Neural cell (in vitro differentiated cells): ENCODE data around the gene TMEM94. TPM values are rescaled to one million over a fixed set of nuclear protein-coding genes. Genes with fewer than 3 reads are reported as not detected.

Source experiments
- H2AFZ ChIP-seq: fragments of 200-600, 300-800 bp; sonication (generic), shearing (Covaris generic); 2 replicates; pipeline ENCODE4 v1.6.0; 2014; ENCODE audit warnings: low read depth, mild to moderate bottlenecking, antibody characterized with exemption, low read length, moderate library complexity
- H3F3A ChIP-seq: fragments of 200-600 bp; shearing (Covaris generic); 2 replicates; pipeline ENCODE4 v1.6.1; 2016; ENCODE audit warnings: mild to moderate bottlenecking, moderate library complexity, mixed read lengths, antibody characterized with exemption, low read length; ENCODE audit not compliant: insufficient read depth, poor library complexity, severe bottlenecking
- H3K27ac ChIP-seq: fragments of 200-600, 300-800 bp; sonication (generic), shearing (Covaris generic); 2 replicates; pipeline ENCODE4 v1.5.1; 2014; ENCODE audit warnings: mild to moderate bottlenecking, low read length, moderate library complexity
- H3K27me3 ChIP-seq: fragments of 300-800, 200-600 bp; sonication (generic), shearing (Covaris generic); 2 replicates; pipeline ENCODE4 v1.6.0; 2014; ENCODE audit warnings: mild to moderate bottlenecking, low read depth, low read length, moderate library complexity; ENCODE audit not compliant: insufficient read depth
- H3K36me3 ChIP-seq: fragments of 300-800, 200-600 bp; sonication (generic), shearing (Covaris generic); 2 replicates; pipeline ENCODE4 v1.5.1; 2014; ENCODE audit warnings: mild to moderate bottlenecking, antibody characterized with exemption, low read length, moderate library complexity; ENCODE audit not compliant: insufficient read depth
- H3K4me2 ChIP-seq: fragments of 300-800, 200-600 bp; sonication (generic), shearing (Covaris generic); 2 replicates; pipeline ENCODE4 v1.6.0; 2014; ENCODE audit warnings: mild to moderate bottlenecking, low read length
- H3K4me3 ChIP-seq: fragments of 300-800, 200-600 bp; sonication (generic), shearing (Covaris generic); 2 replicates; pipeline ENCODE4 v1.5.1; 2014; ENCODE audit warnings: mild to moderate bottlenecking, low read length, moderate library complexity
- H3K79me2 ChIP-seq: fragments of 200-600 bp; shearing (Covaris generic); replicated peaks from 2 replicates; pipeline ENCODE4 v1.6.0; 2014; ENCODE audit warnings: mild to moderate bottlenecking, low read length, moderate library complexity; ENCODE audit not compliant: insufficient read depth
- H3K9ac ChIP-seq: fragments of 300-800, 200-600 bp; sonication (generic), shearing (Covaris generic); 2 replicates; pipeline ENCODE4 v1.6.1; 2016; ENCODE audit warnings: mild to moderate bottlenecking, low read length, mixed read lengths
- H3K9me2 ChIP-seq: fragments of 200-600 bp; shearing (Covaris generic); 2 replicates; pipeline ENCODE4 v1.6.1; 2016; ENCODE audit warnings: mild to moderate bottlenecking, low read length, mixed read lengths; ENCODE audit not compliant: insufficient read depth
- H3K9me3 ChIP-seq: fragments of 200-600, 300-800 bp; sonication (generic), shearing (Covaris generic); 2 replicates; pipeline ENCODE4 v1.6.1; 2016; ENCODE audit warnings: mild to moderate bottlenecking, mixed run types, low read length, moderate library complexity, mixed read lengths
- H4K20me1 ChIP-seq: fragments of 200-600 bp; shearing (Covaris generic); 2 replicates; pipeline ENCODE4 v1.6.1; 2016; ENCODE audit warnings: mild to moderate bottlenecking, mixed run types; ENCODE audit not compliant: insufficient read depth
- EP300 ChIP-seq: fragments of 450-650 bp; conservative IDR thresholded peaks from 2 replicates; pipeline ENCODE4 v1.6.1; 2014; ENCODE audit warnings: antibody characterized with exemption, mild to moderate bottlenecking, moderate library complexity; ENCODE audit not compliant: poor library complexity, severe bottlenecking
- EZH2 ChIP-seq: fragments of 200-600, 300-800 bp; shearing (Covaris generic), sonication (generic); IDR thresholded peaks from 2 replicates; pipeline ENCODE4 v1.6.1; 2014; ENCODE audit warnings: antibody characterized with exemption, low read length, borderline replicate concordance, mild to moderate bottlenecking; ENCODE audit not compliant: insufficient read depth, poor library complexity, severe bottlenecking
- MXI1 ChIP-seq: fragments of 450-650 bp; conservative IDR thresholded peaks from 2 replicates; pipeline ENCODE4 v1.6.1; 2014; ENCODE audit warnings: antibody characterized with exemption, mild to moderate bottlenecking; ENCODE audit not compliant: poor library complexity, severe bottlenecking
- POLR2AphosphoS5 ChIP-seq: IDR thresholded peaks from 2 replicates; pipeline ENCODE4 v1.6.1; 2012
- RAD21 ChIP-seq: fragments of 450-650 bp; conservative IDR thresholded peaks from 2 replicates; pipeline ENCODE4 v1.6.1; 2014; ENCODE audit warnings: antibody characterized with exemption, mild to moderate bottlenecking, moderate library complexity
- SMC3 ChIP-seq: fragments of 450-650 bp; conservative IDR thresholded peaks from 2 replicates; pipeline ENCODE4 v1.6.1; 2014; ENCODE audit warnings: antibody characterized with exemption, mild to moderate bottlenecking, moderate library complexity; ENCODE audit not compliant: poor library complexity
- TAF1 ChIP-seq: IDR thresholded peaks from 2 replicates; pipeline ENCODE4 v1.6.1; 2012; ENCODE audit warnings: low read depth
- polyA plus RNA-seq: library from polyadenylated mRNA; depleted of rRNA; stranded (reverse); fragments of >200 nt; gene quantifications from 2 replicates; pipeline ENCODE4 v1.2.3, GENCODE V29; 2014
- TF ChIP-seq, protein P1 (sequence below): fragments of 450-650 bp; IDR thresholded peaks from 2 replicates; pipeline ENCODE4 v1.5.1; 2014; ENCODE audit warnings: antibody characterized with exemption, mild to moderate bottlenecking, moderate library complexity; ENCODE audit not compliant: poor library complexity, severe bottlenecking
- TF ChIP-seq, protein P2 (sequence below): IDR thresholded peaks from 2 replicates; pipeline ENCODE4 v1.6.1; 2012; ENCODE audit warnings: borderline replicate concordance

The TMEM94 gene
- polyA plus RNA-seq, 1 donor from 2014 or later = 37.0 TPM

DNA sequence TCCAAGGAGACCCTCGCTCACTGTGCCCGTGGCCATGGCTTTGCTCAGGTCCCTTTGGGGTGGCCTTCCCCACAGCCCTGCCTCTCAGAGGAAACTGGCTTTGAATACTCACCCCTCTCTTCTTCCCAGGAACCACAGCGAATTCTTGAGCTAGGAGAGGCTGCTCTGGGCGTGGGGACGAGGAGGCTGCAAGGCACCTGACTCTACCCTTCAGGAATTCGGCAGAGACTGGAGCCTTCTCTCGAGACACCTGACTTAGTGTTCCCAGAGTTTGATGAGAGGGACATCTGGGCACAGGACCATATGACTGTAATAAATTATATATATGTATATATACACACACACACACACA, 75.3 kb downstream of the TMEM94 start:
- TF ChIP-seq, protein P1, sequence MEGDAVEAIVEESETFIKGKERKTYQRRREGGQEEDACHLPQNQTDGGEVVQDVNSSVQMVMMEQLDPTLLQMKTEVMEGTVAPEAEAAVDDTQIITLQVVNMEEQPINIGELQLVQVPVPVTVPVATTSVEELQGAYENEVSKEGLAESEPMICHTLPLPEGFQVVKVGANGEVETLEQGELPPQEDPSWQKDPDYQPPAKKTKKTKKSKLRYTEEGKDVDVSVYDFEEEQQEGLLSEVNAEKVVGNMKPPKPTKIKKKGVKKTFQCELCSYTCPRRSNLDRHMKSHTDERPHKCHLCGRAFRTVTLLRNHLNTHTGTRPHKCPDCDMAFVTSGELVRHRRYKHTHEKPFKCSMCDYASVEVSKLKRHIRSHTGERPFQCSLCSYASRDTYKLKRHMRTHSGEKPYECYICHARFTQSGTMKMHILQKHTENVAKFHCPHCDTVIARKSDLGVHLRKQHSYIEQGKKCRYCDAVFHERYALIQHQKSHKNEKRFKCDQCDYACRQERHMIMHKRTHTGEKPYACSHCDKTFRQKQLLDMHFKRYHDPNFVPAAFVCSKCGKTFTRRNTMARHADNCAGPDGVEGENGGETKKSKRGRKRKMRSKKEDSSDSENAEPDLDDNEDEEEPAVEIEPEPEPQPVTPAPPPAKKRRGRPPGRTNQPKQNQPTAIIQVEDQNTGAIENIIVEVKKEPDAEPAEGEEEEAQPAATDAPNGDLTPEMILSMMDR = no peak
- no peak for TF ChIP-seq EP300
- TF ChIP-seq EZH2 = no peak
- no peak for TF ChIP-seq RAD21
- TF ChIP-seq MXI1 = no peak
- Histone ChIP-seq H3K4me2 (no peak overlapping the region), H3K36me3 (no peaks in the 10 kb centered on the region)

DNA sequence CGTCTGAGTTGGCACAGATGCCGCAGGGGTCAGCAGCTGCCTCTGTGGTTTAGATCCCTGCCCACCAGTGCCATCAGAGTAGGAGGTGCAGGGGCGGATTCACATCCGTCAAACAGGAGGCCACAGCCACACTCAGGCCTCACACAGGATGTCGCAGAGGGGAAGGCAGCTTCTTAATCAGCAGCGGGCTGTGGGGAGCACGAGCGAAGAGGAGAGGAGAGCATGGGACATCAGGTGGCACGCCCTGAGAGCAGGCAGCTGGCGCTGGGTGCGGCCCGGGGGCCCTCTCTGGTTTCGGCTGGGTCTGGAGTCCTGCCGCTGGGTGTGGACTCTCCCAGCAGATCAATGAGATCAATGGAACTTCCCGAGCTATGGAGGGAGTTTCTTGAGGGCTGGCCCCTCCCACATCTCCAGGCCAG, 78.7 kb downstream of the TMEM94 start:
- Histone ChIP-seq H2AFZ (no peak overlapping the region), H3K27me3 (no peaks in the 10 kb centered on the region), H3K4me2 (no peak overlapping the region), H3K79me2 (no peaks in the 10 kb centered on the region), H3F3A (no peaks in the 10 kb centered on the region), H3K27ac (no peak overlapping the region), H3K36me3 (no peaks in the 10 kb centered on the region), H3K9me2 (no peaks in the 10 kb centered on the region), H3K4me3 (no peak overlapping the region), H4K20me1 (no peaks in the 10 kb centered on the region), H3K9ac (no peak overlapping the region), H3K9me3 (no peaks in the 10 kb centered on the region)
- TF ChIP-seq MXI1 (no peak), EP300 (no peak), TAF1 (no peak)
- TF ChIP-seq, protein P2, sequence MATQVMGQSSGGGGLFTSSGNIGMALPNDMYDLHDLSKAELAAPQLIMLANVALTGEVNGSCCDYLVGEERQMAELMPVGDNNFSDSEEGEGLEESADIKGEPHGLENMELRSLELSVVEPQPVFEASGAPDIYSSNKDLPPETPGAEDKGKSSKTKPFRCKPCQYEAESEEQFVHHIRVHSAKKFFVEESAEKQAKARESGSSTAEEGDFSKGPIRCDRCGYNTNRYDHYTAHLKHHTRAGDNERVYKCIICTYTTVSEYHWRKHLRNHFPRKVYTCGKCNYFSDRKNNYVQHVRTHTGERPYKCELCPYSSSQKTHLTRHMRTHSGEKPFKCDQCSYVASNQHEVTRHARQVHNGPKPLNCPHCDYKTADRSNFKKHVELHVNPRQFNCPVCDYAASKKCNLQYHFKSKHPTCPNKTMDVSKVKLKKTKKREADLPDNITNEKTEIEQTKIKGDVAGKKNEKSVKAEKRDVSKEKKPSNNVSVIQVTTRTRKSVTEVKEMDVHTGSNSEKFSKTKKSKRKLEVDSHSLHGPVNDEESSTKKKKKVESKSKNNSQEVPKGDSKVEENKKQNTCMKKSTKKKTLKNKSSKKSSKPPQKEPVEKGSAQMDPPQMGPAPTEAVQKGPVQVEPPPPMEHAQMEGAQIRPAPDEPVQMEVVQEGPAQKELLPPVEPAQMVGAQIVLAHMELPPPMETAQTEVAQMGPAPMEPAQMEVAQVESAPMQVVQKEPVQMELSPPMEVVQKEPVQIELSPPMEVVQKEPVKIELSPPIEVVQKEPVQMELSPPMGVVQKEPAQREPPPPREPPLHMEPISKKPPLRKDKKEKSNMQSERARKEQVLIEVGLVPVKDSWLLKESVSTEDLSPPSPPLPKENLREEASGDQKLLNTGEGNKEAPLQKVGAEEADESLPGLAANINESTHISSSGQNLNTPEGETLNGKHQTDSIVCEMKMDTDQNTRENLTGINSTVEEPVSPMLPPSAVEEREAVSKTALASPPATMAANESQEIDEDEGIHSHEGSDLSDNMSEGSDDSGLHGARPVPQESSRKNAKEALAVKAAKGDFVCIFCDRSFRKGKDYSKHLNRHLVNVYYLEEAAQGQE = no peak

More for the DNA sequence above, 75.3 kb downstream of the TMEM94 start:
- Histone ChIP-seq H3K4me3 (no peak overlapping the region), H3K9ac (no peak overlapping the region), H3K27me3 (peaks cover 9% of the 10 kb centered on the region), H3K9me2 (no peaks in the 10 kb centered on the region), H3F3A (no peaks in the 10 kb centered on the region), H2AFZ (no peak overlapping the region), H3K79me2 (no peaks in the 10 kb centered on the region), H4K20me1 (no peaks in the 10 kb centered on the region), H3K27ac (no peak overlapping the region), H3K9me3 (no peaks in the 10 kb centered on the region)

DNA sequence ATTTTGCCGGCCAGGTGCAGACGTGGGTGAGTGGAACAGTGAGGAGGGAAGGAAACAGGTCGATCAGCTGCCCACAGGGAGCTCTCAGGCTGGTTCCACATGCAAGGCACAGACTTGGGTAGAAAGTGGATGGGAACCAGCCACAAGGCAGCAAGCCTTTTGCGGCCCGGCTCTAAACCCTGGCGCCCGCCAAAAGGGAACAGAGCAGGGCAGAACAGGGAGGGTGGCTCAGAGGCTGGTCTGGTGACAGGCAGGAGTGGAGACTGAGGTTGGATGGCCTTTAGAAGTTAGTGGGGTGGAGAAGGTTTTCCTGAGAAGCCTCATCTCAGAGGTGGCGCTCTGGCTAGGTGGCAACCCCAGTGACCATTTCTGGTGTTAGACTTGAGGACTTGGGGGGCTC, 79.4 kb downstream of the TMEM94 start:
- Histone ChIP-seq H2AFZ (no peak overlapping the region), H3K4me2 (no peak overlapping the region)

More for the DNA sequence above, 79.4 kb downstream of the TMEM94 start:
- H3K9ac ChIP-seq = no peak overlapping the region
- H3K9me3 ChIP-seq = no peaks in the 10 kb centered on the region
- no peaks in the 10 kb centered on the region for H3F3A ChIP-seq
- TF ChIP-seq, protein P1 = no peak
- TF ChIP-seq MXI1 (no peak), EZH2 (no peak), POLR2AphosphoS5 (no peak), TAF1 (no peak), EP300 (no peak), RAD21 (no peak), SMC3 (no peak)
- TF ChIP-seq, protein P2 = no peak
- no peak overlapping the region for H3K27ac ChIP-seq
- no peaks in the 10 kb centered on the region for H3K36me3 ChIP-seq
- H4K20me1 ChIP-seq = no peaks in the 10 kb centered on the region
- H3K79me2 ChIP-seq = no peaks in the 10 kb centered on the region
- H3K4me3 ChIP-seq = no peak overlapping the region
- no peaks in the 10 kb centered on the region for H3K9me2 ChIP-seq
- H3K27me3 ChIP-seq = no peaks in the 10 kb centered on the region
